HEK293 (cell line): ENCODE measurements around the gene ZIC5.

Experiments used
- BCL11B ChIP-seq: fragments of 450-650 bp; formaldehyde crosslinking; IDR thresholded peaks from 2 replicates; pipeline ENCODE4 v1.5.1; 2016; ENCODE audit warnings: low read depth, missing biosample characterization, missing genetic modification characterization
- GLIS1 ChIP-seq: fragments of 450-650 bp; formaldehyde crosslinking; IDR thresholded peaks from 2 replicates; pipeline ENCODE4 v1.5.1; 2016; ENCODE audit warnings: missing biosample characterization, missing genetic modification characterization
- GLIS2 ChIP-seq: fragments of 450-650 bp; formaldehyde crosslinking; IDR thresholded peaks from 2 replicates; pipeline ENCODE4 v1.5.1; 2016; ENCODE audit warnings: missing biosample characterization, missing genetic modification characterization
- KLF1 ChIP-seq: fragments of 450-650 bp; formaldehyde crosslinking; IDR thresholded peaks from 2 replicates; pipeline ENCODE4 v1.5.1; 2016; ENCODE audit warnings: missing biosample characterization, missing genetic modification characterization
- KLF7 ChIP-seq: fragments of 450-650 bp; formaldehyde crosslinking; IDR thresholded peaks from 2 replicates; pipeline ENCODE4 v1.5.1; 2016; ENCODE audit warnings: missing biosample characterization, missing genetic modification characterization, borderline replicate concordance
- KLF8 ChIP-seq: fragments of 450-650 bp; formaldehyde crosslinking; IDR thresholded peaks from 2 replicates; pipeline ENCODE4 v1.5.1; 2016; ENCODE audit warnings: missing biosample characterization, missing genetic modification characterization
- PRDM2 ChIP-seq: fragments of 450-650 bp; formaldehyde crosslinking; IDR thresholded peaks from 2 replicates; pipeline ENCODE4 v1.5.1; 2016; ENCODE audit warnings: missing biosample characterization, missing genetic modification characterization, borderline replicate concordance
- ZNF112 ChIP-seq: fragments of 450-650 bp; formaldehyde crosslinking; IDR thresholded peaks from 2 replicates; pipeline ENCODE4 v1.5.0; 2017; ENCODE audit warnings: missing biosample characterization, missing genetic modification characterization
- ZNF114 ChIP-seq: fragments of 450-650 bp; formaldehyde crosslinking; IDR thresholded peaks from 2 replicates; pipeline ENCODE4 v1.5.0; 2017; ENCODE audit warnings: missing biosample characterization, missing genetic modification characterization
- ZNF146 ChIP-seq: fragments of 450-650 bp; formaldehyde crosslinking; IDR thresholded peaks from 2 replicates; pipeline ENCODE4 v1.5.1; 2016; ENCODE audit warnings: missing biosample characterization, missing genetic modification characterization
- ZNF184 ChIP-seq: fragments of 450-650 bp; IDR thresholded peaks from 2 replicates; pipeline ENCODE4 v1.5.1; 2018; ENCODE audit warnings: missing biosample characterization, mild to moderate bottlenecking, missing genetic modification characterization
- ZNF211 ChIP-seq: fragments of 450-650 bp; formaldehyde crosslinking; IDR thresholded peaks from 2 replicates; pipeline ENCODE4 v1.5.1; 2016; ENCODE audit warnings: low read depth, missing biosample characterization, missing genetic modification characterization
- ZNF214 ChIP-seq: fragments of 450-650 bp; formaldehyde crosslinking; IDR thresholded peaks from 2 replicates; pipeline ENCODE4 v1.5.1; 2017; ENCODE audit warnings: missing biosample characterization, mild to moderate bottlenecking, missing genetic modification characterization, borderline replicate concordance
- ZNF324 ChIP-seq: fragments of 450-650 bp; formaldehyde crosslinking; IDR thresholded peaks from 2 replicates; pipeline ENCODE4 v1.5.1; 2016; ENCODE audit warnings: missing biosample characterization, missing genetic modification characterization
- ZNF341 ChIP-seq: fragments of 450-650 bp; formaldehyde crosslinking; IDR thresholded peaks from 2 replicates; pipeline ENCODE4; 2016; ENCODE audit warnings: low read depth, missing biosample characterization, missing genetic modification characterization
- ZNF549 ChIP-seq: fragments of 450-650 bp; IDR thresholded peaks from 2 replicates; pipeline ENCODE4 v1.5.1; 2018; ENCODE audit warnings: missing biosample characterization, missing genetic modification characterization, mild to moderate bottlenecking, inconsistent platforms, moderate library complexity
- ZNF571 ChIP-seq: fragments of 450-650 bp; formaldehyde crosslinking; IDR thresholded peaks from 2 replicates; pipeline ENCODE4 v1.5.0; 2017; ENCODE audit warnings: missing biosample characterization, missing genetic modification characterization
- ZNF677 ChIP-seq: fragments of 450-650 bp; IDR thresholded peaks from 2 replicates; pipeline ENCODE4 v1.5.0; 2018; ENCODE audit warnings: missing biosample characterization, mild to moderate bottlenecking, missing genetic modification characterization, moderate library complexity
- ZNF747 ChIP-seq: fragments of 450-650 bp; formaldehyde crosslinking; IDR thresholded peaks from 2 replicates; pipeline ENCODE4 v1.5.1; 2016; ENCODE audit warnings: missing biosample characterization, missing genetic modification characterization
- ZNF837 ChIP-seq: fragments of 450-650 bp; formaldehyde crosslinking; IDR thresholded peaks from 2 replicates; pipeline ENCODE4 v1.5.1; 2016; ENCODE audit warnings: missing biosample characterization, missing genetic modification characterization
- TF ChIP-seq, protein P1 (sequence below): sonication (generic); formaldehyde crosslinking; IDR thresholded peaks from 2 replicates; pipeline ENCODE4 v1.8.1; 2022; ENCODE audit warnings: mild to moderate bottlenecking, moderate library complexity, missing genetic modification reagents
- TF ChIP-seq, protein P2 (sequence below): fragments of 450-650 bp; formaldehyde crosslinking; IDR thresholded peaks from 2 replicates; pipeline ENCODE4 v1.5.0; 2017; ENCODE audit warnings: missing biosample characterization, missing genetic modification characterization, borderline replicate concordance
- TF ChIP-seq, protein P3 (sequence below): fragments of 450-650 bp; formaldehyde crosslinking; IDR thresholded peaks from 2 replicates; pipeline ENCODE4 v1.5.1; 2016; ENCODE audit warnings: missing biosample characterization, missing genetic modification characterization
- TF ChIP-seq, protein P4 (sequence below): fragments of 450-650 bp; formaldehyde crosslinking; IDR thresholded peaks from 2 replicates; pipeline ENCODE4 v1.5.1; 2016; ENCODE audit warnings: missing biosample characterization, missing genetic modification characterization
- TF ChIP-seq, protein P5 (sequence below): fragments of 450-650 bp; formaldehyde crosslinking; IDR thresholded peaks from 2 replicates; pipeline ENCODE4 v1.5.1; 2016; ENCODE audit warnings: missing biosample characterization, missing genetic modification characterization, low read depth

ZIC5 gene

DNA sequence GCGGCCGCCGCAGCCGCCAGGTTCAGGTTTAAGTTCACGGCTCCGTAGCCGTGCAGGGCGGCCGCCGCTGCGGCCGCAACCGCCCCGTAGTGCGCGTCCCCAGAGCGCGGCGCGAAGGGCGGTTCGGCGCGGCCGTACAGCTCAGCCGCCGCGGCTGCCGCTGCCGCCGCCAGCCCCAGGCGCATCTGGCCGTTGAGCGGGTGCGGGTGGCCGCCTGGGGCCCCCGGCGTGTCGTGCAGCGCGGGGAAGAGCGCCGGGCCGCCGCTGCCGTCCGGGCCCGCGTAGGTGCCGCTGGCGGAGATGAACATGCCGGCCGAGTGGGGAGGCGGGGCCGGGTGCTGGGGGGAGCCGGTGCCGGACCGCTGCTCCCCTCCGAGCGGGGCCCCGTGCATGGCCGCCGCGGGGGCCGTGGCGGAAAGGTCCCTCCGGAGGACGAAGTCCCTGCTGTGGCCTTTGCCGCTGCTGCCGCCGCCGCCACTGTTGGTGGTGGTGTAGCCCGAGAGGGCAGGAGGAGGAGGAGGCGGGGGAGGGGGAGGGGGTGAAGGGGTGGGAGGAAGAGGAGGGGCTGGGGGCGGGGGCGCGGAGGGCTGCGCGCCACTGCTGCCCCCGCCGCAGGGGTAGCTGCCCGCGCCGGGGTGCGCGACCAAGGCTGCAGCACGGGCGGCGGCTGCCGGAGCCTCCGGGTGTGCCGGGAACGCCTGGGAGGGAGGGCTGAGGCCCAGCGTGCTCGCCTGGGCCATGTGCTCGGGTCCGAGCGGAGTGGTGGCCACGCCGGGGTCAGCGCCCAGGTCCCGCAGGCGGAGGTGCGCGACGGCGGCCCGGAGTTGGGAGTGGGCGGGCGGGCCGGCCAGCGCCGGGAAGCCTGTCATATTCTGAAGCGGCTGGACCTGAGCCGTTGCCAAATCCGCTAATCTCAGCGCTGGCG is 654 bp downstream of the ZIC5 start (continued):
- TF ChIP-seq ZNF214 (tag by site-specific recombination) = no peak
- no peak for TF ChIP-seq ZNF747 (tag by site-specific recombination)
- no peak for TF ChIP-seq ZNF211 (tag by site-specific recombination)
- TF ChIP-seq, protein P1, sequence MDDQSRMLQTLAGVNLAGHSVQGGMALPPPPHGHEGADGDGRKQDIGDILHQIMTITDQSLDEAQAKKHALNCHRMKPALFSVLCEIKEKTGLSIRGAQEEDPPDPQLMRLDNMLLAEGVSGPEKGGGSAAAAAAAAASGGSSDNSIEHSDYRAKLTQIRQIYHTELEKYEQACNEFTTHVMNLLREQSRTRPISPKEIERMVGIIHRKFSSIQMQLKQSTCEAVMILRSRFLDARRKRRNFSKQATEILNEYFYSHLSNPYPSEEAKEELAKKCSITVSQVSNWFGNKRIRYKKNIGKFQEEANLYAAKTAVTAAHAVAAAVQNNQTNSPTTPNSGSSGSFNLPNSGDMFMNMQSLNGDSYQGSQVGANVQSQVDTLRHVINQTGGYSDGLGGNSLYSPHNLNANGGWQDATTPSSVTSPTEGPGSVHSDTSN (CRISPR knock-in tag) = 0 out of 2 replicates have a peak, but pooled peaks have one; percentile 5
- no peak for TF ChIP-seq ZNF837 (tag by site-specific recombination)
- no peak for TF ChIP-seq KLF8
- no peak for TF ChIP-seq PRDM2 (tag by site-specific recombination)
- TF ChIP-seq, protein P2, sequence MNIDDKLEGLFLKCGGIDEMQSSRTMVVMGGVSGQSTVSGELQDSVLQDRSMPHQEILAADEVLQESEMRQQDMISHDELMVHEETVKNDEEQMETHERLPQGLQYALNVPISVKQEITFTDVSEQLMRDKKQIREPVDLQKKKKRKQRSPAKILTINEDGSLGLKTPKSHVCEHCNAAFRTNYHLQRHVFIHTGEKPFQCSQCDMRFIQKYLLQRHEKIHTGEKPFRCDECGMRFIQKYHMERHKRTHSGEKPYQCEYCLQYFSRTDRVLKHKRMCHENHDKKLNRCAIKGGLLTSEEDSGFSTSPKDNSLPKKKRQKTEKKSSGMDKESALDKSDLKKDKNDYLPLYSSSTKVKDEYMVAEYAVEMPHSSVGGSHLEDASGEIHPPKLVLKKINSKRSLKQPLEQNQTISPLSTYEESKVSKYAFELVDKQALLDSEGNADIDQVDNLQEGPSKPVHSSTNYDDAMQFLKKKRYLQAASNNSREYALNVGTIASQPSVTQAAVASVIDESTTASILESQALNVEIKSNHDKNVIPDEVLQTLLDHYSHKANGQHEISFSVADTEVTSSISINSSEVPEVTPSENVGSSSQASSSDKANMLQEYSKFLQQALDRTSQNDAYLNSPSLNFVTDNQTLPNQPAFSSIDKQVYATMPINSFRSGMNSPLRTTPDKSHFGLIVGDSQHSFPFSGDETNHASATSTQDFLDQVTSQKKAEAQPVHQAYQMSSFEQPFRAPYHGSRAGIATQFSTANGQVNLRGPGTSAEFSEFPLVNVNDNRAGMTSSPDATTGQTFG (tag by site-specific recombination) = no peak
- no peak for TF ChIP-seq ZNF549 (tag by site-specific recombination)
- peak; percentile 15; the same call in 1 of the 2 replicates for TF ChIP-seq GLIS2 (tag by site-specific recombination)
- no peak for TF ChIP-seq ZNF677 (tag by site-specific recombination)
- TF ChIP-seq KLF1 (tag by site-specific recombination) = peak; percentile 48; the same call in 1 of the 2 replicates
- TF ChIP-seq BCL11B = no peak
- no peak for TF ChIP-seq ZNF184
- no peak for TF ChIP-seq ZNF341 (tag by site-specific recombination)
- TF ChIP-seq, protein P3, sequence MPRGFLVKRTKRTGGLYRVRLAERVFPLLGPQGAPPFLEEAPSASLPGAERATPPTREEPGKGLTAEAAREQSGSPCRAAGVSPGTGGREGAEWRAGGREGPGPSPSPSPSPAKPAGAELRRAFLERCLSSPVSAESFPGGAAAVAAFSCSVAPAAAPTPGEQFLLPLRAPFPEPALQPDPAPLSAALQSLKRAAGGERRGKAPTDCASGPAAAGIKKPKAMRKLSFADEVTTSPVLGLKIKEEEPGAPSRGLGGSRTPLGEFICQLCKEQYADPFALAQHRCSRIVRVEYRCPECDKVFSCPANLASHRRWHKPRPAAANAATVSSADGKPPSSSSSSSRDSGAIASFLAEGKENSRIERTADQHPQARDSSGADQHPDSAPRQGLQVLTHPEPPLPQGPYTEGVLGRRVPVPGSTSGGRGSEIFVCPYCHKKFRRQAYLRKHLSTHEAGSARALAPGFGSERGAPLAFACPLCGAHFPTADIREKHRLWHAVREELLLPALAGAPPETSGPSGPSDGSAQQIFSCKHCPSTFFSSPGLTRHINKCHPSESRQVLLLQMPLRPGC (tag by site-specific recombination) = no peak
- no peak for TF ChIP-seq ZNF324 (tag by site-specific recombination)
- TF ChIP-seq ZNF571 (tag by site-specific recombination) = no peak
- no peak for TF ChIP-seq ZNF114 (tag by site-specific recombination)
- TF ChIP-seq, protein P4, sequence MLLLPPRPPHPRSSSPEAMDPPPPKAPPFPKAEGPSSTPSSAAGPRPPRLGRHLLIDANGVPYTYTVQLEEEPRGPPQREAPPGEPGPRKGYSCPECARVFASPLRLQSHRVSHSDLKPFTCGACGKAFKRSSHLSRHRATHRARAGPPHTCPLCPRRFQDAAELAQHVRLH (tag by site-specific recombination) = no peak
- TF ChIP-seq KLF7 (tag by site-specific recombination) = no peak
- no peak for TF ChIP-seq ZNF146 (tag by site-specific recombination)
- no peak for TF ChIP-seq GLIS1 (tag by site-specific recombination)
- TF ChIP-seq, protein P5, sequence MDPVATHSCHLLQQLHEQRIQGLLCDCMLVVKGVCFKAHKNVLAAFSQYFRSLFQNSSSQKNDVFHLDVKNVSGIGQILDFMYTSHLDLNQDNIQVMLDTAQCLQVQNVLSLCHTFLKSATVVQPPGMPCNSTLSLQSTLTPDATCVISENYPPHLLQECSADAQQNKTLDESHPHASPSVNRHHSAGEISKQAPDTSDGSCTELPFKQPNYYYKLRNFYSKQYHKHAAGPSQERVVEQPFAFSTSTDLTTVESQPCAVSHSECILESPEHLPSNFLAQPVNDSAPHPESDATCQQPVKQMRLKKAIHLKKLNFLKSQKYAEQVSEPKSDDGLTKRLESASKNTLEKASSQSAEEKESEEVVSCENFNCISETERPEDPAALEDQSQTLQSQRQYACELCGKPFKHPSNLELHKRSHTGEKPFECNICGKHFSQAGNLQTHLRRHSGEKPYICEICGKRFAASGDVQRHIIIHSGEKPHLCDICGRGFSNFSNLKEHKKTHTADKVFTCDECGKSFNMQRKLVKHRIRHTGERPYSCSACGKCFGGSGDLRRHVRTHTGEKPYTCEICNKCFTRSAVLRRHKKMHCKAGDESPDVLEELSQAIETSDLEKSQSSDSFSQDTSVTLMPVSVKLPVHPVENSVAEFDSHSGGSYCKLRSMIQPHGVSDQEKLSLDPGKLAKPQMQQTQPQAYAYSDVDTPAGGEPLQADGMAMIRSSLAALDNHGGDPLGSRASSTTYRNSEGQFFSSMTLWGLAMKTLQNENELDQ = no peak
- TF ChIP-seq ZNF112 (tag by site-specific recombination) = no peak
